Right ventricle myocardium superior (tissue), 1 donor: ENCODE data around the gene IER5L. TPM values are rescaled to one million over a fixed set of nuclear protein-coding genes. Genes with fewer than 3 reads are reported as not detected.
"Not testable (repeated sequence)": the region's sequence is repeated elsewhere in the genome, so short reads cannot be mapped to it uniquely, and the experiment has no call there.

Source experiments
- ATAC-seq: fragments of 200-7000 bp; cut with Tn5 transposase; one replicate; pipeline ENCODE4 v1.9.1; 2020; ENCODE audit warnings: mild to moderate bottlenecking; ENCODE audit not compliant: poor library complexity
- DNase-seq: peaks from one replicate; pipeline ENCODE4 v3.0.0-alpha.2; 2020
- intact Hi-C: fragments of 100-400 bp; cut with DNase I; formaldehyde crosslinking; loops from one replicate; pipeline ENCODE4 v1.11.2; 2022
- total RNA-seq: library from RNA; stranded (reverse); fragmentation: NEBNext Ultra II Directional; extraction: Animal tissue kit (Norgen Biotek cat#: 25700); gene quantifications from one replicate; pipeline ENCODE4 v1.2.1, GENCODE V29; 2021
- donor health status: DM: no; HTN: yes; CAD: no; lungs with severe emphysema.

The IER5L gene
- total RNA-seq, 1 donor from 2014 or later = 3.5 TPM

DNA sequence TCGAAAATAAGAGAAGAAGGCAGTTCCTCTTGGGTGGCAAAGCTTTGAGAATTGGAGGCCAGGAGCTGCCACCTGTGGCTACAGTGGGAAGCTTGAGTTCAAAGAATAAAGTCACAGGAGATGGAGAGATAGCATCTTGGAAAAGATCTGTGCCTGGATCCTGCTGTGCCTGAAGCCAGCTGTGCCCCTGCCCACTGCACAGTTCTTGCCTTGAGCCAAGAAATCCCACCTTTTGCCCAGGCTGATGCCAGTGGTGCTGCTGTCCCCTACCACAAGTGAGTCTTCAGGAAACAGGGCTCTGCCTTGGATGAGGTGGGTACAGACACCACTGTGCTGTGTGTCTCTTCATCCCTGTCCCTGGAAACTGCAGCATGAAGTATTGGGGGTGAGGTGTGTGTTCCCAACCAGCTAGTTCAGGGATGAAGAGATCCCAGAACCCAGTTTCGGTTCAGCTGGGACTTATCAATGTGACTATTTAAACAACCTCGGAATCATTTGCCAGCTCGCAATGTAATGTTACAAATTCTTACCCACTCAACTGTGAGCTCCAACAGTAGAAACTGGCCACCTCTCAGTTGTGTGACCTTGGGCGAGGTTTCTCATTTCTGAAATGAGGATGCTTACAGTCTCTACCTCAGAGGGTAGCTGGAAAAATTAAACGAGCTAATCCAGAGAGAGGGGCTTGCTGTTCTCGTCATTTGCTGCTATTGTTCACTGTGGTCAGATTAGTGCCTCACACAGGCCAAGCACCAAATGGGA, 5.9 kb downstream of the IER5L start:
- DNase-seq (no peak), ATAC-seq (no peak)
- intact Hi-C loops = loop anchor here (2.0 kb wide), 1 partner anchor 25 kb away; no protein-coding TSS in a partner anchor

DNA sequence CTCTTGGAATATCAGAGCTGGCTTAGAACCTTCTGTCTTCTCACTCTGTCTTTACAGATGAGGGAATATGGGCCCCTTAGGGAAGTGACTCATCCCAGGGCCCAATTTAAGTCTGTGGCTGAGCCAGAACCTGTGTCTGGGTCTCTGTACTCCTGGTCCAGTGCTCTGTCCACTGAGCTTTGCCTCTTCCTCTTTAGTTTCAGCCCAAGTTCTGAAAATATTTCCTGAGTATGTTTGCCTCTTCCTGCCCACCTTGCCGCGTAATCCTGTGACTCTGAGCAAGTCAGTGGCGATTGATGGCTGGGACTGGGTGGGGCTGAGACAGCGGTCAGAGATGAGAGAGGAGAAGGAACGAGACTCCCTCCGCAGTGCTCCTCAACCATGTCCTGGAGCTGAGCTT, 7.8 kb downstream of the IER5L start:
- intact Hi-C loops = no loop called here
- no peak for ATAC-seq
- DNase-seq = no peak

DNA sequence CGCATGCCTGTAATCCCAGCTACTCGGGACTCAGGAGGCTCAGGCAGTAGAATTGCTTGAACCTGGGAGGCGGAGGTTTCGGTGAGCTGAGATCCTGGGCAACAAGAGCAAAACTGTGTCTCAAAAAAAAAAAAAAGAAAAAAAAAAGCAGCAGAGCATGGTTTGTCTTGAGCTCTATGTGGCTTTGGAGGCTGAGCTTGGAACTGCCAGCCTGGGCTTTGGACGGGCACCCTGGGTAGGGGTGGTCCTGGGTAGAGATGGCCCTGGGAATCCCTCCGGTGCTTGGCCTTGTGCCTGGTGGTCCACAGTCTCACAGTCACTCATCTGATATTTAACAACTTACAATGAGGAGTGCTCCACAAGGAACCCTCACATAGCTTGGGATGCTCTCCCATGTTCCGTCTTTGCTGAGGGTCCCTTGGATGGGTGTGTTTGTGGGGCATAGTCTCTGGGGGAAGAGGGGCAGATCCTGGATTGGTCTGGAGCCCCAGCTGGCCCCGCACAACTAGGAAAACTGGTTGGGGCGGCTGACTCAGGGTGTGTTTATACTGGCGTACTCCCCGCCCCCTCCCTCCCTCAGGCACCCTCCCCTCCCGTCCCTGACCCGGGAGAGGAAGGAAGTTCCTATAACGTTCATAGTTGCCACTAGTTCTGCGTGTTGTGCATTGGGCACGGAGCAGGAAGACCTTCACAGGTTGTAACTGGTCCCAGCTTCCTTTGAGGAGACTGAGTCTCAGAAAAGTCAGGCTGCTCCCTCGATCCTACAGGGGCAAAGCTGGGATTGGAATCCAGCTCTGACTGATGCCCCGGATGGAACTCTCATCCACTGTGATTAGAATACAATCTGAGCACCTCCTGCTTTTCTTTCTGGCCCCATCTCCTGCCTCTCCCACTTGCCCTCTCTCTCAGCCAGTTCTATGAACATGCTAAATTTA, 11.2 kb downstream of the IER5L start:
- ATAC-seq (peak; percentile 73), DNase-seq (peak; percentile 76)
- intact Hi-C loops = no loop called here

DNA sequence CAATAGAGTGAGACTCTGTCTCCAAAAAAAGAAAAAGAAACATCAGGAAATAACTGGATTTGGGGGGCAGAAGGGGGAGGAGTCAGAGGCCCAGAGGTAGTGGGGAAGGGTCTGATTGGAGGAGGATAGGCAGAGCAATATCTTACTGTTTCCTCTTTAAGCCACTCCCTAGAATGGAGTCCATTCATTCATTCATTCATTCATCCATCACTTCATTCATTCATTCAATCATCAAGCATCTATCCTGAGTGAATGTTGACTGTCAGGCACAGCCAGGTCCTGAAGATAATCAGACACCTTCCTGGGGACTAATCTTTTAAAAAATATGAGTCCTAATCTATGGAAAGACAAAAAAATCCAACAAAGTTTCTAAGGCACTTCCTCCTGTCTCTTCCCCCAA, 12.9 kb downstream of the IER5L start:
- no peak for ATAC-seq

DNA sequence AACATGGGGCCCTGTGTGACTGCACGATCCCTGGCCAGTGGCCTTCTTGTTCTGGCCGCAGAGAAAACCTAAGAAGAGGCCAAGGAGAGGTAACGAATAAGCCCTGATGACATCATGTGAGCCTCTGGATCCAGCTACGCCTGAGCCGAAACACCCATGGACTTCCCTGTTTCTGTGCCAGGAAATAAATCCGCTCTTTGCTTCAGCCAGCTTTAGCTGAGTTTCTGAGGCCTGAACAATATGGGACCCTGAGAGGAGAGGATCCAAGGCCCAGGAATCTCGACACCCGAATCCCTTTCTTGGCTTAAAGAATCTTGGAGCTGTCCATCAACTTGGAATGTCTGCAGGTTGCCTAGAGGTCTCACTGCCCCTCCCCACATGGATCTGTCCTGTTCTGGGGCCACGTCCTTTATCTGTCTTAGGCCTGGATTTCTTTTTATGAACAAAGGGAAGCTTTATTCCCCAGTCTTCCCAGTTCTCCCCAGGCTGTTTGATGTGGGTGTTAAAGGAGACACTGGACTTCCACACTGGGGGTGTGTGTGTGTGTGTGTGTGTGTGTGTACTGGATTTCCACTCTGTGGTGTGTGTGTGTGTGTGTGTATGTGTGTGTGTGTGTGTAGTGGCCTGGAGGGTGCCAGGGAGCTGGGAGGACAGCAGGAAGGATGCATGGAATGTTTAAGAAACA, 13.7 kb downstream of the IER5L start:
- no peak for DNase-seq
- intact Hi-C loops = no loop called here
- ATAC-seq = peak; percentile 63

More for the DNA sequence above, 12.9 kb downstream of the IER5L start:
- intact Hi-C loops = no loop called here
- DNase-seq = no peak

DNA sequence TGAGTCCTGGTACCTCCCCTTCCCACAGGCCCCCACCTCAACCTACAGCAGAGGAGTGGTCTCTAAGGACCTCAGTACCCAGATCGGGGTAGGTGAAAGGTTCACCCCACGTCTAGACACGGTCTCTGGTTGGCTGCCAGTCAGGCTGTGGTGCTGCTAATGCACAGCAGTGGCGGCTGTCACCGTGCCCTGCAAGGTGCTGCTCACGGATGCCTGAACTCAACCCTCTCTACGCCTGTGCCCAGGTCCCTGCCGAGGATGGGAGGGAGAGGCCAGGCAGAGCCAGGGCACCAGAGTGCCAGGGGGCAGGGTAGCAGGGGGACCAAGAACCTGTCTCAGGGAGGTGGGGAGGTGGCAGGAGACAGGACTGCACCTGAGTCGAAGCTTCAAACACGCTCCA, 14.3 kb downstream of the IER5L start:
- intact Hi-C loops = no loop called here
- no peak for ATAC-seq
- DNase-seq = no peak

DNA sequence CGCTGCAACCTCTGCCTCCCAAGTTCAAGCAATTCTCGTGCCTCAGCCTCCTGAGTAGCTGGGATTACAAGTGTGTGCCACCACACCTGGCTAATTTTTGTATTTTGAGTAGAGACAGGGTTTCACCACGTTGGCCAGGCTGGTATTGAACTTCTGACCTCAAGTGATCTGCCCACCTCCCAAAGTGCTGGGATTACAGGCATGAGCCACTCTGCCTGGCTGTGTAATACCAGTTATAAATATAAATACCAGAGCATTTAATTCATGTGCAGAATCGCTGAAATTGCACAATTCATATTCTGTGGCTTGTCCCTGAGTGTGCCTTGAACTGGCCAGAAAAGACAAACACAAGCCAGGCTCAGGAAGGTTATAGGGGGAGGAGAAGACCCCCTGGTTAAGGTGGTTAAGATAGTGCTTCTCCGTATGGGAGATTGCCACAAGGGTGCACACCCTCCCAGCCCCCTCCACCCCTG, 14.8 kb downstream of the IER5L start:
- ATAC-seq, intact Hi-C loops: not testable (repeated sequence)

DNA sequence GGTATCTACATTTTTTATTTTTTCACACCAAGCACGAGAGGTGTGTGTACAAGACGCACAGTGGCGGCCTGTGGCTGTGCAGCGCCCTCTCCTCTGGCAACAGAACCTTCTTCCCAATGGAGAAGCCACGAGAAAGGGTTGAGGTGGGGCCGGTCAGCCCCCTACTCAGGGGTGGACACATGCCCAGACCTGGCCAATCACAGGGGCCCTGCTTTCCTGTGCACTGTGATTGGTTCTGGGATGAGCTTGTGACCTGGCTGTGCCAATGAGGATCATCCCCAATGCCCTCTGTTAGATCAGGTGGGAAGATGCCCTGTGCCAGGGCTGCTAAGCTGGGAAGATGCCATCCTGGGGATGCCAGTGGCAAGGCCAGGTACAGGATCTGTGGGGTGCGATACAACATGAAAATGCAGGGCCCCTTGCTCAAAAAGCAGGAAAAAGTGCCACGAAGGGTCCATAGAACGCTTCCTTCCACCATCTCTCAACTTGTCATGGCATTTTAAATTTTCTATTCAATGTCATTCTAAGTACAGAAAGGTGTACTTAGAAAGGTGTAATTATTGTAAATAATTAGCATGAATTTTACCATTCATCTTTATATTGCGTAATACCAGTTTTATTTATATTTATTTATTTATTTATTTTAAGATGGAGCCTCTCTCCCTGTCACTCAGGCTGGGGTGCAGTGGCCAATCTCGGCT, 15.4 kb downstream of the IER5L start:
- no peak for ATAC-seq
- no peak for DNase-seq
- intact Hi-C loops = no loop called here

More for the DNA sequence above, 14.8 kb downstream of the IER5L start:
- DNase-seq = not testable (repeated sequence)

DNA sequence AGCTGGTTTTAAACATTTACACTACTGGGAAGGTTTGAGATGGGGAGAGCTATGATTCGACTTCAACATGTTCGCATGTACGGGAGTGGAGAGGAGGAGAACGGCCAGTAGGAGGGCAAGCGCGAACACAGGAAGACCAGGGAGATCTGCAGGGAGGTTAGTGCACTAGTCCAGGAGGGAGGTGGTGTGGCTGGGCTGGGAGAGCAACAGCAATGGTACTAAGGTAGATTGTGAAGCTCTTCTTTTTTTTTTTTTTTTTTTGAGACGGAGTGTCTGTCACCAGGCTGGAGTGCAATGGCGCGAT, 16.6 kb downstream of the IER5L start:
- intact Hi-C loops = no loop called here
- DNase-seq (no peak), ATAC-seq (no peak)

DNA sequence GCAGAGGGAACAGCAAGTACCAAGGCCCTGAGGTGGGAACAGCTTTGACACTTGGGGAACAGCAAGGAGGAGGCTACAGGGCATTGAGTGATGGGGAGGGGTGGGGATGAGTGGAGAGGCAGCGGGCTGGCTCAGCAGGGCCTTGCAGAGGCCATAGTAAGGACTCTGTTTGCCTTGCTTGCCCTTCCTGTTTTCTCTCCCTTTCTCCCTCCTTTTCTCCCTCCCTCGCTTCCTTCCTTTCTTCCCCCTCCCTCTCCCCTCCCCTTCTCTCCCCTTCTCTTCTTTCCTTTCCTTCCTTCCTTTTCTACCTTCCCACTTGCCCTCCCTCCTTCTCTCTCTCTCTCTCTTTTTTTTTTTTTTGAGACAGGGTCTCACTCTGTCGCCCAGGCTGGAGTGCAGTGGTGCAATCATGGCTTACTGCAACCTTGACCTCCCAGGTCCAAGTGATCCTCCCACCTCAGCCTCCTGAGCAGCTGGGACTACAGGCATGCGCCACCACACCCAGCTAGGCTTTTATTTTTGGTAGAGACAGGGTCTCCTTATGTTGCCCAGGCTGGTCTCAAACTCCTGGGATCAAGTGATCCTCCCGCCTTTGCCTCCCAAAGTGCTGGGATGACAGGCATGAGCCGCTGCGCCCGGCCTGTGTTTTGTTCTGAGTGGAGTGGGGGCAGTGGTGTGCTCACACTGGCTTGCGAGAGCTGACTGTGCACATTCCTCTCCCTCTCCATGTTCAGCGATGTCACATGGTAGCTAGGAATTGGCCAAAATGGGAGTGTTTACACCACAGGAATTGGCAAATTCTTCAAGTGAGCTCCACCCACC, 17.1 kb downstream of the IER5L start:
- DNase-seq = no peak
- intact Hi-C loops = no loop called here
- ATAC-seq = no peak

DNA sequence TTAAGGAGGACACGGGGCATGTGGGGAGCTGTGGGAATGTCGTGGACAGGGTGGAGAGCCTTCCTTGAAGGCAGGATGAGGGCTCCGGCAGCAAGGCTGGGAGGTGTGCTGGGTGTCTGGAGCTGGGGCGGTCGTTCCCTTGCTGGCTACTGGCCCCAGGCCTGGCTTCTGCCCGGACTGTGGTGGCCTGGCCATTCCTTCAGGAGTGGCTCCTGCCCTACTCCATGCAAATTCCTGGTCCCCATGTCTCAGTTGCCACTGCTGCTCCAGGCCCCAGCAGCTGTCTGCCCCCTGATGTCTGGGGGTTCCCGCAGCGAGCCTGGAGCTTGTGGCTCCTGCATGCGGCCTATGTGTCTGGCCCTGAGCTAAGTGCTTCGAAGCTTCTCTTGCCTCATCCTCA, 21.9 kb downstream of the IER5L start:
- intact Hi-C loops = no loop called here
- ATAC-seq (no peak), DNase-seq (no peak)

DNA sequence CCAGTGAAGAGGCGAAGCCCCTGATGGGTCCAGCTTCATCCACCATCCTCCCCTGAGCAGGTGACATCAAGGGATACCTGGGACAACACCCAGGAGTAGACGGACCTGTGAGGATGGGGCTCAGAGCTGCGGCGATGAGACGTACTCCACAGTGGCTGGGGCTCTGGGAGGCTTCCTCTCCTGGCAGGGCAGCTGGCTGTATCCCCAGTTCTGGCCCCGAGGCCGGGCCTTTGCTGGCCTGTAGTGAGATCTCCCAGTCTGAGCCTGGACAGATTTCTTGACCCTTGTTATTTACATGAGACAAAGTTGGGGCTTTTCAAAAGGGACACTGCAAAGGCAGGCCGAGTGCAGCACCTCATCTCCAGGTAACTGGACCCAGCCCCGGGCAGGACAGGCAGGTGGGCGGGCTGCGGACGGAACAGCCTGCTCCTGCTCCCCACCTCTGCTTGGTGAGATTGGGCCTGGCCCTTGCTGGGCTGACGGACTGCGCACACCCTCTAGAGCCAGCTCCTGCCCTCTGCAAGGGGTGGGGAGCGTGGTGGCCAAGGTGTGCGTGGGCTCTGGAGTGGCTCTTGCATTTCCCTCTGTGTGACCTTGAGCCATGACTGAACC, 23.1 kb downstream of the IER5L start:
- no peak for DNase-seq
- ATAC-seq = no peak
- intact Hi-C loops = no loop called here

DNA sequence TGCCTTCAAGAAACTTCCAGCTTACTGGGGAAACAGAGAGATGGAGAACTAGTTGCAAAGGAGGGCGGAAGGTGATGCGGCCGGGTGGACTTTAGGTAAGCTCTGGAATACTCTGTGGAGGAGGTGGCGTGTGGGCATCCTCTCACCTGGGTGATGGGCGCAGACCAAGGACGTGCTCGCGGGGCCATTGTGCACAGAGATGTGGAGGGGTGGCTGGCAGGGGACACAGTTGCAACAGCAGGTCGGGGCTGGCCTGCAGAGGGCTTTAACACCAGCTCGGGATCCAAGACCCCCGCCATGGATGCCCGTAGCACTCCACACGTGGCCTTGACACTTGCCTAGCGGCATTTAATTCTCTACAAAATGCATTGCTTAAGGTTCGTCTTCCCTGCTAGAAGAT, 26.6 kb downstream of the IER5L start:
- DNase-seq (no peak), ATAC-seq (no peak)
- intact Hi-C loops = no loop called here

DNA sequence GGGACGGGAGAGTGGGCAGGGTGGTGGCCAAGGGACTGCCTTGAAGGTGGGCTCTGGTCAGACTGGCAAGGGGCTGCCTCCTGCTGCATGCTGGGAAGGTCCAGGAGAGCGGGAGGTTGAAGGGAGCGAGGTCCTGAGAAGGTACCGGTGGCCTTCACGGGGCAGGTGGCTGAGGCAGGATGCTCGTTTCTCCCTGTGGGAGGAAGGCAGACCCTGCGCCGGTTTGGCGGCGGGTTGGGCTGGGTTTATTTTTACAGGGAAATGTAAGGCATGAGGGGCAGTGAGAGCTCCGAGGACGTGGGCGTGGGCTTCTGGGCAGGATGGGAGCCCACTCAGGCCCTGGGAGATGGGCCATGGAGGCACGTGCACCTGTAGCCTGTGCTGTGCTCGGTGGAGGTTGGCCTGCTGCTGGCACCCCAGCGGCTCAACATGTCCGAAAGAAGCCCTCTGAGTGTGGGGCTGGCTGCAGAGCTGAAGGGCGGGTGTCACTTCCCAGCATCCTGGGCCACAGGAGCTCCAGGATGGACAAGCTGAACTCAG, 27.3 kb downstream of the IER5L start:
- no peak for DNase-seq
- no peak for ATAC-seq
- intact Hi-C loops = no loop called here

DNA sequence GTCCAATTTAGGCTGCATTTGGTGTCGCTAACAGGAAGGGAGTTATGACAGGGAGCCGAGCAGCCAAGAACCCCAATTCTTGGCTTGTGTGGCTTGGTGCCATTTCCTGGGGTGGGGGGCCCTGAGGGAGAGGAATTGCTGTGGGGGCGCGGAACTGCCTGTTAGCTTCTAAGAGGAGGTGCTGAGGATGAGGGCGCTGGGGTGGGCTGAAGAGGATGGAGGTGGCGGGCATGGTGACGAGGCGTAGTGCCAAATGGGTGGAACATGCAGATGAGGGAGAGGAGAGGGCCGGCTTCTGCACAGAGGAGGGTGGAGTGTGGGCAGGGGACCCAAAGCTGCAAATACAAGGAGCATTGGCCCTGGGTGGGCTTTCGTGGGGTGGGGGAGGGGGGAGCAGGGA, 27.9 kb downstream of the IER5L start:
- no peak for DNase-seq
- ATAC-seq = no peak
- intact Hi-C loops = no loop called here

DNA sequence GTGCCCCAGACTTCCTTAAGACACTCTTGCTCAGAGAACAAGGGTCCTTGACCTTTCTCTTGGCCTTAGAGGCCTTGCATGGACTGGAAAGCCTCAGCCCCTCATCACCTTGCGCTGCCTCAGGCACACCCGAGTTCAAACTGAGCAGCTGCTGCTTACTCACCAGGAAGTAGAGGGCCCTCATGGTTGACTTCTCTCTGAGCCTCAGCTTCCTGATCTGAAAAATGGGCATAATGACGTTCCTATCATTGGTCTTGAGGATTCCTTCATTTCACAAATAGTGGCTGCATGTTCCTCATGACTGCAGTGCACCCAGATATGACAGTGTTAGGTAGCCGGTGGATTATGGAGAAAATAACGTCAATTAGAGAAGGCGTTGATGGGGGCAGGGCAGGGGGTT, 28.6 kb downstream of the IER5L start:
- intact Hi-C loops = no loop called here
- no peak for ATAC-seq
- no peak for DNase-seq

DNA sequence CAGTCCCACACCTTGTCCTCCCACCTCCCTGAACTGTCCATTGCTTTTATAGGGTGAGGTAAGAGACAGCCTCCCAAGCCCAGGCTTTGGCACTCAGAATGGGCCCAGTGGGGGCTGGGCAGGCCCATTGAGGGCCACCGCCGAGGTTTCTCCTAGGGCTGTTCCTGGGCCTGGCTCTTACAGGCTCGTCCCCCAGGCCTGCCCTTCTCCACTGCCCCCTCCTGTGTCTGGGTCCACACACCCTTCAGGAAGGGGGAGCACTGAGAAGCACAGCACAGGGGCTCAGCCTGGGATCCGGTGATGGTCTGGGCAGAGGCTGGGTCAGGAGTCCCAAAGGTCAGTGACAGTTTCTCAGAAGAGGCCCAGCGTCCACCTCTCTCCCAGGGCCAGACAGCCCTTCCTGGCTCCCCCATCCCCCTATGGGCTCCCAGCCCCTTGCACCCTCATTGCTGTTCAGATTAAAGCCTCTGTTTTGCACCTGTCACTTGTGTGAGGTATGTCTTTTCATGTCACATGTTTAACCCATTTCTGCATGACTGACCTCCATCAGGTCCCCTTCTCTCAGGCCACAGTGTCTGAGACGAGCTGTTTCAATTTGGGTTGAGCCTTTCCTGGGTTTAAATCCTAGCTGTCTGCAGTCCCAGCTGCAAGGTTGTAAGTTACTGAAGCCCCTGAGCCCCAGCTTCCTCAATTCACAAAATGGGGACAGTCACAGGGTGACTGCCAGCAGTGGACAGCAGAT, 29.4 kb downstream of the IER5L start:
- no peak for DNase-seq
- intact Hi-C loops = no loop called here
- ATAC-seq = no peak
